Karpas-422 (cell line): ENCODE data around the gene ZRSR2. TPM values are rescaled to one million over a fixed set of nuclear protein-coding genes. Genes with fewer than 3 reads are reported as not detected.

Experiments
- DNase-seq: peaks from one replicate; pipeline ENCODE4 v3.0.0-alpha.2; 2015
- H2AFZ ChIP-seq: fragments of 200-600 bp; sonication (generic); 2 replicates; pipeline ENCODE4 v1.6.1; 2014; ENCODE audit warnings: antibody characterized with exemption, low read length, mixed read lengths
- H3K27ac ChIP-seq: fragments of 200-600 bp; sonication (generic); 2 replicates; pipeline ENCODE4 v1.5.1; 2014; ENCODE audit warnings: mild to moderate bottlenecking, low read length, moderate library complexity
- H3K27me3 ChIP-seq: fragments of 200-600 bp; sonication (generic); 2 replicates; pipeline ENCODE4 v1.6.1; 2014; ENCODE audit warnings: low read length, mixed read lengths
- H3K36me3 ChIP-seq: fragments of 200-600 bp; sonication (generic); 2 replicates; pipeline ENCODE4 v1.6.1; 2014; ENCODE audit warnings: low read length, mixed read lengths; ENCODE audit not compliant: insufficient read depth
- H3K4me1 ChIP-seq: fragments of 200-600 bp; sonication (generic); 2 replicates; pipeline ENCODE4 v1.6.1; 2014; ENCODE audit warnings: mild to moderate bottlenecking, low read length, mixed read lengths
- H3K4me2 ChIP-seq: fragments of 200-600 bp; sonication (generic); 2 replicates; pipeline ENCODE4 v1.6.1; 2014; ENCODE audit warnings: low read length, low read depth, mild to moderate bottlenecking; ENCODE audit not compliant: poor library complexity, severe bottlenecking
- H3K4me3 ChIP-seq: fragments of 200-600 bp; sonication (generic); 2 replicates; pipeline ENCODE4 v1.5.1; 2014; ENCODE audit warnings: mild to moderate bottlenecking, antibody characterized with exemption, low read length, mixed read lengths
- H3K79me2 ChIP-seq: fragments of 200-600 bp; sonication (generic); 2 replicates; pipeline ENCODE4 v1.6.1; 2014; ENCODE audit warnings: mild to moderate bottlenecking, low read length, mixed read lengths
- H3K9ac ChIP-seq: fragments of 200-600 bp; sonication (generic); 2 replicates; pipeline ENCODE4 v1.6.0; 2014; ENCODE audit warnings: low read length
- H3K9me2 ChIP-seq: fragments of 200-600 bp; sonication (generic), shearing (Covaris generic); replicated peaks from 2 replicates; pipeline ENCODE4 v1.6.0; 2014; ENCODE audit warnings: mild to moderate bottlenecking, low read length, moderate library complexity; ENCODE audit not compliant: insufficient read depth
- H3K9me3 ChIP-seq: fragments of 300-700, 200-600 bp; sonication (generic); 2 replicates; pipeline ENCODE4 v1.6.1; 2014; ENCODE audit warnings: low read length, mixed read lengths
- H4K20me1 ChIP-seq: fragments of 200-600 bp; sonication (generic); 2 replicates; pipeline ENCODE4 v1.6.1; 2014; ENCODE audit warnings: mild to moderate bottlenecking, antibody characterized with exemption, low read length, low read depth; ENCODE audit not compliant: insufficient read depth
- total RNA-seq: library from RNA; depleted of rRNA; stranded (reverse); fragments of >200 nt; shearing (Covaris generic); gene quantifications from 2 replicates; pipeline ENCODE4 v1.2.3, GENCODE V29; 2014; ENCODE audit warnings: low replicate concordance

The ZRSR2 gene
- total RNA-seq, 1 experiment from 2014 or later: 13.4 TPM

GRCh38 chrX:15813416-15813815, 23.1 kb downstream of the ZRSR2 start:
- H3K79me2 ChIP-seq: peaks cover 5% of the 10 kb centered on the region; the same call in 1 of the 2 replicates
- H3K27ac ChIP-seq: no peak overlapping the region
- H3K9me2 ChIP-seq: no peaks in the 10 kb centered on the region
- no peak overlapping the region for H3K4me2 ChIP-seq
- no peak overlapping the region for H2AFZ ChIP-seq
- H4K20me1 ChIP-seq: no peaks in the 10 kb centered on the region; the same call in 1 of the 2 replicates
- H3K4me1 ChIP-seq: no peaks in the 10 kb centered on the region
- H3K27me3 ChIP-seq: no peaks in the 10 kb centered on the region
- H3K4me3 ChIP-seq: no peak overlapping the region
- H3K9me3 ChIP-seq: no peaks in the 10 kb centered on the region
- no peak overlapping the region for H3K9ac ChIP-seq
- DNase-seq: no peak
- peaks cover 59% of the 10 kb centered on the region; the same call in 1 of the 2 replicates for H3K36me3 ChIP-seq

- no peaks in the 10 kb centered on the region for H3K27me3 ChIP-seq
- no peak for DNase-seq
- H3K27ac ChIP-seq: no peak overlapping the region
- peaks cover 6% of the 10 kb centered on the region; the same call in 1 of the 2 replicates for H3K79me2 ChIP-seq
- no peak overlapping the region for H2AFZ ChIP-seq
- H3K9me2 ChIP-seq: no peaks in the 10 kb centered on the region
- no peak overlapping the region for H3K4me2 ChIP-seq
- H3K9ac ChIP-seq: no peak overlapping the region
- H3K36me3 ChIP-seq: peaks cover 58% of the 10 kb centered on the region; the same call in 1 of the 2 replicates
- H3K4me1 ChIP-seq: no peaks in the 10 kb centered on the region
- no peaks in the 10 kb centered on the region; the same call in 1 of the 2 replicates for H4K20me1 ChIP-seq
- no peak overlapping the region for H3K4me3 ChIP-seq
- H3K9me3 ChIP-seq: no peaks in the 10 kb centered on the region
Measured at GRCh38 chrX:15814771-15815365, 24.6 kb downstream of the ZRSR2 start.

DNA sequence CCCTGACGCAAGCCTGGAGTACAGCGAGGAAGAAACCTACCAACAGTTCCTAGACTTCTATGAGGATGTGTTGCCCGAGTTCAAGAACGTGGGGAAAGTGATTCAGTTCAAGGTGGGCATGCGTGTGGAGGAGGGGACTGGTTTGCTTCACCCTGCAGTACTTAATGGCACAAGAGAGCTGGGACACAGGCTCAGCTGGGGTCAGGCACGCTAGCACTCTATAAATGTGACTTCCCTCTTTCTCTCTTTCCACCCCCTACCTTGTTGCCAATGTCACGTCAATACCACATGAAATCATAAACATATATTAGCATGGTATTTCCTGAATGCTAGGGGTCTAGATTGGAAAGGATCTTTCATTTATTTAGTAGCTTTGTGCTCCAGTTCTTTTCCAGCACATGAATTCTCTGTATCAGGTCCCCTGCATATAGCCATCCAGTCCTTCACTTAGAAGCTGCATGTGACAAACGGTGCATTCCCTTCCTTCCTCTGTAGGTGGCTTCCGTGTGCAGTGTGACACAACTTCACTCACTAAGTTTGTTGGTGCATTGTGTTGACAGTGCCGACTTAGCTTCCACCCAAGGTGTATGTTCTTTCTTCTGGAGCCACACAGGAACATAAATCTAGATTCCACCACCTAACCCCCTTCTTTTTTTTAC, 25.6 kb downstream of the ZRSR2 start:
- H3K9me2 ChIP-seq: no peaks in the 10 kb centered on the region
- H3K36me3 ChIP-seq: peaks cover 59% of the 10 kb centered on the region; the same call in 1 of the 2 replicates
- no peaks in the 10 kb centered on the region; the same call in 1 of the 2 replicates for H4K20me1 ChIP-seq
- no peak overlapping the region for H3K27ac ChIP-seq
- H3K4me3 ChIP-seq: no peak overlapping the region
- DNase-seq: peak; percentile 79
- H3K27me3 ChIP-seq: no peaks in the 10 kb centered on the region
- peaks cover 6% of the 10 kb centered on the region; the same call in 1 of the 2 replicates for H3K79me2 ChIP-seq
- H2AFZ ChIP-seq: no peak overlapping the region
- H3K4me2 ChIP-seq: no peak overlapping the region
- H3K9me3 ChIP-seq: no peaks in the 10 kb centered on the region
- no peaks in the 10 kb centered on the region for H3K4me1 ChIP-seq
- H3K9ac ChIP-seq: no peak overlapping the region

DNA sequence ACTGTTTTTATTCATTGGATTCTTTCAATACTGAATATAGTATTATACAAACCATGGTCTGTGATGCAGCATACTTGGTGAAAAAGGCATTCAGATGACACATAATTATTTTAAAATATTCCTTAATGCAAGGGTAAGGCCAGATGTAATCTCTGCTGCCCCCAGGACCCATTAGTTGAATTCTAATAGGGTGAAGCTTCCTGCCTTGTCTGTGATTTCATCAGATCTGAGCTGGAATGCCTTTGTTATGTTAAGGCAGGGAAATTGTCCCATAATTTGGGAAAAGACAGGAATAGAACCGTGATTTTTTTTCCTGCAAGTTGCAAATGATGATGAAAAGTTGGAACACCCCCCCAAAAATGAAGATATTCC, 26.1 kb downstream of the ZRSR2 start:
- Histone ChIP-seq H3K9me2 (no peaks in the 10 kb centered on the region), H3K79me2 (peaks cover 6% of the 10 kb centered on the region; the same call in 1 of the 2 replicates), H3K4me2 (no peak overlapping the region), H3K27ac (no peak overlapping the region), H3K4me3 (no peak overlapping the region), H2AFZ (no peak overlapping the region), H3K9me3 (no peaks in the 10 kb centered on the region), H3K4me1 (no peaks in the 10 kb centered on the region), H4K20me1 (no peaks in the 10 kb centered on the region; the same call in 1 of the 2 replicates), H3K36me3 (peaks cover 57% of the 10 kb centered on the region; the same call in 1 of the 2 replicates), H3K27me3 (no peaks in the 10 kb centered on the region), H3K9ac (no peak overlapping the region)
- no peak for DNase-seq

GRCh38 chrX:15816886-15817285, 26.6 kb downstream of the ZRSR2 start:
- no peak overlapping the region for H3K4me2 ChIP-seq
- no peaks in the 10 kb centered on the region for H3K9me2 ChIP-seq
- H3K27ac ChIP-seq: no peak overlapping the region
- no peaks in the 10 kb centered on the region for H3K27me3 ChIP-seq
- H3K36me3 ChIP-seq: peaks cover 57% of the 10 kb centered on the region; the same call in 1 of the 2 replicates
- no peaks in the 10 kb centered on the region; the same call in 1 of the 2 replicates for H4K20me1 ChIP-seq
- H3K9me3 ChIP-seq: no peaks in the 10 kb centered on the region
- H3K4me3 ChIP-seq: no peak overlapping the region
- DNase-seq: no peak
- H2AFZ ChIP-seq: no peak overlapping the region
- no peak overlapping the region for H3K9ac ChIP-seq
- peaks cover 6% of the 10 kb centered on the region; the same call in 1 of the 2 replicates for H3K79me2 ChIP-seq
- H3K4me1 ChIP-seq: no peaks in the 10 kb centered on the region

GRCh38 chrX:15820106-15821073, 30.1 kb downstream of the ZRSR2 start:
- H3K27ac ChIP-seq: no peak overlapping the region
- H3K4me3 ChIP-seq: no peak overlapping the region
- no peak overlapping the region for H2AFZ ChIP-seq
- H3K79me2 ChIP-seq: peaks cover 6% of the 10 kb centered on the region; the same call in 1 of the 2 replicates
- H3K36me3 ChIP-seq: peaks cover 50% of the 10 kb centered on the region; the same call in 1 of the 2 replicates
- no peak overlapping the region for H3K9ac ChIP-seq
- H3K27me3 ChIP-seq: no peaks in the 10 kb centered on the region
- H3K9me2 ChIP-seq: no peaks in the 10 kb centered on the region
- no peaks in the 10 kb centered on the region for H3K4me1 ChIP-seq
- no peaks in the 10 kb centered on the region; the same call in 1 of the 2 replicates for H4K20me1 ChIP-seq
- DNase-seq: no peak
- H3K4me2 ChIP-seq: no peak overlapping the region
- no peaks in the 10 kb centered on the region for H3K9me3 ChIP-seq

DNA sequence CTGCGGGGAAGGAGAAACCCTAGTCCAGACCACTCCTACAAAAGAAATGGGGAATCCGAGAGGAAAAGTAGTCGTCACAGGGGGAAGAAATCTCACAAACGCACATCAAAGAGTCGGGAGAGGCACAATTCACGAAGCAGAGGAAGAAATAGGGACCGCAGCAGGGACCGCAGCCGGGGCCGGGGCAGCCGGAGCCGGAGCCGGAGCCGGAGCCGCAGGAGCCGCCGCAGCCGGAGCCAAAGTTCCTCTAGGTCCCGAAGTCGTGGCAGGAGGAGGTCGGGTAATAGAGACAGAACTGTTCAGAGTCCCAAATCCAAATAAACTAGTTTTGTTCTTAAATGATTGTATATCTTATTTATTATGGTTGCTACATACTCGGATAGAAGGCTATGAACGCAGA, 32.6 kb downstream of the ZRSR2 start:
- Histone ChIP-seq H3K36me3 (peaks cover 50% of the 10 kb centered on the region; the same call in 1 of the 2 replicates), H4K20me1 (no peaks in the 10 kb centered on the region; the same call in 1 of the 2 replicates)

More for the DNA sequence above, 32.6 kb downstream of the ZRSR2 start:
- Histone ChIP-seq H3K9ac (no peak overlapping the region), H2AFZ (no peak overlapping the region), H3K4me1 (no peaks in the 10 kb centered on the region), H3K27me3 (no peaks in the 10 kb centered on the region), H3K9me3 (no peaks in the 10 kb centered on the region), H3K27ac (no peak overlapping the region), H3K9me2 (no peaks in the 10 kb centered on the region), H3K4me2 (no peak overlapping the region), H3K4me3 (no peak overlapping the region), H3K79me2 (peaks cover 5% of the 10 kb centered on the region; the same call in 1 of the 2 replicates)
- no peak for DNase-seq
